Measurements from ENCODE around the gene ABCA2.
A peak's percentile ranks its signal among the peaks of the same experiment; 100 is the strongest.
"Not testable (repeated sequence)": the region's sequence is repeated elsewhere in the genome, so short reads cannot be mapped to it uniquely, and the experiment has no call there.

Gene ABCA2

DNA sequence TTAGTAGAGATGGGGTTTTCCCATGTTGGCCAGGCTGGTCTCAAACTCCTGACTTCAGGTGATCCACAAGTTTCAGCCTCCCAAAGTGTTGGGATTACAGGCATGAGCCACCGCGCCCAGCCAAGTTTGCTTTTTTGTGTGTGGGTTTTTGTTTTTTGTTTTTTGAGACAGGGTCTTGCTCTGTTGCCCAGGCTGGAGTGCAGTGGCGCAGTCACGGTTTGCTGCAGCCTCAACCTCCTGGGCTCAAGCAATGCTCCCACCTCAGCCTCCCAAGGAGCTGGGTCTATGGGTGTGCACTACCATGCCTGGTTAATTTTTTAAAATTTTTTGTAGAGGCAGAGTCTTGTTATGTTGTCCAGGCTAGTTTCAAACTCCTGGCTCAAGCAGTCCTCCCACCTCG lies 5.4 kb upstream of the ABCA2 start:
- H3K27me3 ChIP-seq (ENCODE audit: control insufficient read depth, insufficient read depth, low read length), result peaks cover 15% of the 10 kb centered on the region
- H3K27ac ChIP-seq (ENCODE audit: low read depth, low read length); H3K4me3 ChIP-seq (ENCODE audit: low read depth, low read length); H3K9me3 ChIP-seq (ENCODE audit: control insufficient read depth, insufficient read depth, low read depth, low read length); H3K4me1 ChIP-seq (ENCODE audit: control insufficient read depth, insufficient read depth, low read length); H3K36me3 ChIP-seq (ENCODE audit: control insufficient read depth, insufficient read depth, low read length); H3K9ac ChIP-seq (ENCODE audit: low read length): not testable (repeated sequence)

DNA sequence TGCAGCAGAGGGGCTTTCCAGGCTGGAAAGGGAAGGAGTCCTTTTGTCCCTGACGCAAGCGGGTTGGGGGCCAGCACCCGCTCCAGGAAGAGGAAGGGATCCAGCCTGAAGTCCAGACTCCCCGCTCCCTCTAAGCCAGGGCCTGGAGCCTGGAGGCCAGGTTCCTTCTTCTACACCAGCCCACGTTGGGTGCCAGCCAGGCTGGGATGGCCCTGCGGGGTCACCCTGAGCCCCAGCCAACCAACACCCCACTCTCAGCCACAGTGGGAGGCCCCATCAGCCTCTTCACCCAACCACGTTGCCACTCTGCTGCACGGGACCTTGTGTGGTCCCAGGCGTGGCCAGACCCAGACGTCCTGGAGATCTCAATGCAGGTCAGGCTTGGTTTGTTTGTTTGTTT lies 4.8 kb upstream of the ABCA2 start:
- no peaks in the 10 kb centered on the region for H3K9me3 ChIP-seq (ENCODE audit: control insufficient read depth, insufficient read depth, low read depth, low read length)
- H3K4me1 ChIP-seq (ENCODE audit: control insufficient read depth, insufficient read depth, low read length), result peaks cover 5% of the 10 kb centered on the region; the same call in 1 of the 2 replicates
- peaks cover 17% of the 10 kb centered on the region for H3K27me3 ChIP-seq (ENCODE audit: control insufficient read depth, insufficient read depth, low read length)
- no peaks in the 10 kb centered on the region; the same call in 1 of the 2 replicates for H3K36me3 ChIP-seq (ENCODE audit: control insufficient read depth, insufficient read depth, low read length)
- no peak overlapping the region for H3K27ac ChIP-seq (ENCODE audit: low read depth, low read length)
- H3K9ac ChIP-seq (ENCODE audit: low read length), result no peak overlapping the region
- no peak overlapping the region for H3K4me3 ChIP-seq (ENCODE audit: low read depth, low read length)

DNA sequence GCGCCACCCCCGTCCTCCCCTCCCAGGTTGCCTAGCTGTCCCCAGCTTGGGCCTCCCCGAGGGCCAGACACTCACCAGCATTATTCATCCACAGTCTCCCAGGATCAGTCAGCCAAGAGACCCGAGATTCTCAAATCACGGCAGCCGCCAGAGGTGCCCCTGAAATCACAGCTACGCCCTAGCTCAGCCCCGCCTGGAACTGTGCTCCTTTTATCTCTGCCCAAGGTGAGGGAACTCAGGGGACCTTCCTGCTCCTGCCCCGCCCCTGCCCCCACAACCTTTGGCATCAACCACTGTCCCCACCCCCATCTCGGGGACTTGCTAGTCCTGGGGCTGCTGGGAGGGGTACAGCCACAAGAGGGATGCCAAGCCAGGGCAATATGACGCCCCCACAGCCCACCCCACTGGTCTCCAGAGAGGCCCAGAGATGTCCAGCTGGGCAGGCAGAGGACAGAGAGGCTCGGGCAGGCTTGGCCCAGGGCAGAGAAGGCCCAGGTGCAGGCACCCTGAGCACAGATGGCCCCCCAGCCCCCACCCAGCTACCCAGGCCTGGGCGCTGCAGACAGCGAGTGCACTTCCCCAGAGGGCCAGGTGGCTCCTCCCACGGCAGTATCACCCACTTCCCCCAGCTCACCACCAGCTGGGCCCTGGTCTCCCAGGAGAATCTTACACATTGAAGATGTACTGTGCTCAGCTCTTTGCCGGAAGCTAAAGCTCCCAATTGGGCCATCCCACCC lies 4.0 kb upstream of the ABCA2 start, which contains the start of gene FUT7:
FUT7 (minus strand) TSS at position 185 of the 737 bp plus-strand sequence; CDS start at position 88, 97 bp downstream.
- Histone ChIP-seq H3K9ac (ENCODE audit: low read length) (no peak within 1 kb of the TSS), H3K27ac (ENCODE audit: low read depth, low read length) (no peak within 1 kb of the TSS)

GRCh38 chr9:137030538-137031527 lies 2.8 kb upstream of the ABCA2 start:
- no peak overlapping the region for H3K9ac ChIP-seq (ENCODE audit: low read length)
- H3K27ac ChIP-seq (ENCODE audit: low read depth, low read length), result no peak overlapping the region
- H3K4me1 ChIP-seq (ENCODE audit: control insufficient read depth, insufficient read depth, low read length), result peaks cover 5% of the 10 kb centered on the region; the same call in 1 of the 2 replicates

More for the DNA sequence above, 4.0 kb upstream of the ABCA2 start, which contains the start of gene FUT7:
- Histone ChIP-seq H3K27me3 (ENCODE audit: control insufficient read depth, insufficient read depth, low read length) (peaks cover 24% of the 10 kb centered on the region), H3K9me3 (ENCODE audit: control insufficient read depth, insufficient read depth, low read depth, low read length) (no peaks in the 10 kb centered on the region), H3K4me3 (ENCODE audit: low read depth, low read length) (no peak within 1 kb of the TSS), H3K36me3 (ENCODE audit: control insufficient read depth, insufficient read depth, low read length) (no peaks in the 10 kb centered on the region), H3K4me1 (ENCODE audit: control insufficient read depth, insufficient read depth, low read length) (peaks cover 5% of the 10 kb centered on the region; the same call in 1 of the 2 replicates)

GRCh38 chr9:137030006-137030405 lies 2.0 kb upstream of the ABCA2 start:
- no peak overlapping the region for H3K27ac ChIP-seq (ENCODE audit: low read depth, low read length)
- no peaks in the 10 kb centered on the region for H3K9me3 ChIP-seq (ENCODE audit: control insufficient read depth, insufficient read depth, low read depth, low read length)
- peaks cover 5% of the 10 kb centered on the region; the same call in 1 of the 2 replicates for H3K4me1 ChIP-seq (ENCODE audit: control insufficient read depth, insufficient read depth, low read length)

More at GRCh38 chr9:137030538-137031527, 2.8 kb upstream of the ABCA2 start:
- no peak overlapping the region for H3K4me3 ChIP-seq (ENCODE audit: low read depth, low read length)
- no peaks in the 10 kb centered on the region for H3K9me3 ChIP-seq (ENCODE audit: control insufficient read depth, insufficient read depth, low read depth, low read length)
- peaks cover 31% of the 10 kb centered on the region for H3K27me3 ChIP-seq (ENCODE audit: control insufficient read depth, insufficient read depth, low read length)
- no peaks in the 10 kb centered on the region for H3K36me3 ChIP-seq (ENCODE audit: control insufficient read depth, insufficient read depth, low read length)

DNA sequence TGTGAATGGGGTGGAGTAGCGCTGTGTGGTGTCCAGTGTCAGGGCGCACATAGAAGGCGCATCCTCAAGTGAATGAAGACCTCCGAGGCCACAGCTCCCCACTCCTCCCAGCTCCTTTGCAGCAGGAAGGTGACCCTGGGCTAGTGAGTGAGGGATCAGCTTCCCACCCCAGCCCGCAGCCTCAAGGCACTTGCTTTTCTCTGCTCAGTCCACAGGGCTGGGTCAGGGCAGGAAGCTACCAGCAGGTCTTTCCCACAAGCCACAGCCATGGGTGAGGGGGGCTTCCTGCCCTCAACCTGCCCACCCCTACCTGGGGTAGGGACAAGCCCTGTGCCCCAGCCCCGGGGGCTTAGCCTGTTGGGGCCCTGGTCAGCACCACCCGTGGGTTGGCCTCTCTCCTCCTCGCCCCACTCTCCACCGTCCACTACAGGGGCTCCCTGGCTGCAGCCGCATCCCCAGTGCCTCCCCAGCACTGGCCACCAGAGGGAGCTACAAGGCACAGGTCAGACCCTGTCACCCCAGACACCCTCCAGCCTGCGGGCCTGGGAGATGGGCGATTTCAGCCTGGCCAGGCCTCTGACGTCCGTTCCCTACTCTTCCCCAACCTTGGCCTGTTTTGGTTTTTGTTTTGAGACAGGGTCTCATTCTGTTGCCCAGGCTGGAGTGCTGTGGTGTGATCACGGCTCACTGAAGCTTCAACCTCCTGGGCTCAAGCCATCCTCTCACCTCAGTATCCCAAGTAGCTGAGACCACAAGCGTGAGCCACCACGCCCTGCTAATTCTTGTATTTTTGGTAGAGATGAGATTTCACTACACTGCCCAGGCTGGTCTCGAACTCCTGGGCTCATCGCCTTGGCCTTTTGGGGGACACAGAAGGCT lies 1.3 kb upstream of the ABCA2 start:
- Histone ChIP-seq H3K27ac (ENCODE audit: low read depth, low read length) (no peak overlapping the region), H3K4me1 (ENCODE audit: control insufficient read depth, insufficient read depth, low read length) (peaks cover 5% of the 10 kb centered on the region; the same call in 1 of the 2 replicates), H3K4me3 (ENCODE audit: low read depth, low read length) (peak overlapping the region; percentile 69), H3K27me3 (ENCODE audit: control insufficient read depth, insufficient read depth, low read length) (peaks cover 24% of the 10 kb centered on the region), H3K36me3 (ENCODE audit: control insufficient read depth, insufficient read depth, low read length) (no peaks in the 10 kb centered on the region), H3K9me3 (ENCODE audit: control insufficient read depth, insufficient read depth, low read depth, low read length) (no peaks in the 10 kb centered on the region), H3K9ac (ENCODE audit: low read length) (no peak overlapping the region)

More at GRCh38 chr9:137030006-137030405, 2.0 kb upstream of the ABCA2 start:
- Histone ChIP-seq H3K36me3 (ENCODE audit: control insufficient read depth, insufficient read depth, low read length) (no peaks in the 10 kb centered on the region), H3K4me3 (ENCODE audit: low read depth, low read length) (no peak overlapping the region), H3K27me3 (ENCODE audit: control insufficient read depth, insufficient read depth, low read length) (peaks cover 30% of the 10 kb centered on the region), H3K9ac (ENCODE audit: low read length) (no peak overlapping the region)

GRCh38 chr9:137028263-137029057 lies 423 bp upstream of the ABCA2 start:
- Histone ChIP-seq H3K9ac (ENCODE audit: low read length) (no peak overlapping the region), H3K4me1 (ENCODE audit: control insufficient read depth, insufficient read depth, low read length) (peaks cover 5% of the 10 kb centered on the region; the same call in 1 of the 2 replicates), H3K36me3 (ENCODE audit: control insufficient read depth, insufficient read depth, low read length) (no peaks in the 10 kb centered on the region), H3K27me3 (ENCODE audit: control insufficient read depth, insufficient read depth, low read length) (peaks cover 24% of the 10 kb centered on the region), H3K27ac (ENCODE audit: low read depth, low read length) (no peak overlapping the region), H3K9me3 (ENCODE audit: control insufficient read depth, insufficient read depth, low read depth, low read length) (no peaks in the 10 kb centered on the region), H3K4me3 (ENCODE audit: low read depth, low read length) (peak overlapping the region; percentile 69)

GRCh38 chr9:137026828-137027227 lies 1.2 kb downstream of the ABCA2 start:
- H3K27me3 ChIP-seq (ENCODE audit: control insufficient read depth, insufficient read depth, low read length), result peaks cover 24% of the 10 kb centered on the region
- H3K4me1 ChIP-seq (ENCODE audit: control insufficient read depth, insufficient read depth, low read length), result peaks cover 7% of the 10 kb centered on the region; the same call in 1 of the 2 replicates
- H3K27ac ChIP-seq (ENCODE audit: low read depth, low read length), result no peak overlapping the region
- no peaks in the 10 kb centered on the region for H3K36me3 ChIP-seq (ENCODE audit: control insufficient read depth, insufficient read depth, low read length)
- no peak overlapping the region for H3K9ac ChIP-seq (ENCODE audit: low read length)
- H3K4me3 ChIP-seq (ENCODE audit: low read depth, low read length), result peak overlapping the region; percentile 44; the same call in 1 of the 2 replicates
- H3K9me3 ChIP-seq (ENCODE audit: control insufficient read depth, insufficient read depth, low read depth, low read length), result no peaks in the 10 kb centered on the region

GRCh38 chr9:137026384-137026783 lies 1.7 kb downstream of the ABCA2 start:
- Histone ChIP-seq H3K9me3 (ENCODE audit: control insufficient read depth, insufficient read depth, low read depth, low read length) (no peaks in the 10 kb centered on the region), H3K4me1 (ENCODE audit: control insufficient read depth, insufficient read depth, low read length) (peaks cover 7% of the 10 kb centered on the region; the same call in 1 of the 2 replicates), H3K27me3 (ENCODE audit: control insufficient read depth, insufficient read depth, low read length) (peaks cover 24% of the 10 kb centered on the region), H3K4me3 (ENCODE audit: low read depth, low read length) (no peak overlapping the region), H3K9ac (ENCODE audit: low read length) (no peak overlapping the region), H3K36me3 (ENCODE audit: control insufficient read depth, insufficient read depth, low read length) (no peaks in the 10 kb centered on the region), H3K27ac (ENCODE audit: low read depth, low read length) (no peak overlapping the region)

Data from HUES6 (cell line).